ENCODE measurements around the gene MLXIP.

- TF ChIP-seq, protein P1, sequence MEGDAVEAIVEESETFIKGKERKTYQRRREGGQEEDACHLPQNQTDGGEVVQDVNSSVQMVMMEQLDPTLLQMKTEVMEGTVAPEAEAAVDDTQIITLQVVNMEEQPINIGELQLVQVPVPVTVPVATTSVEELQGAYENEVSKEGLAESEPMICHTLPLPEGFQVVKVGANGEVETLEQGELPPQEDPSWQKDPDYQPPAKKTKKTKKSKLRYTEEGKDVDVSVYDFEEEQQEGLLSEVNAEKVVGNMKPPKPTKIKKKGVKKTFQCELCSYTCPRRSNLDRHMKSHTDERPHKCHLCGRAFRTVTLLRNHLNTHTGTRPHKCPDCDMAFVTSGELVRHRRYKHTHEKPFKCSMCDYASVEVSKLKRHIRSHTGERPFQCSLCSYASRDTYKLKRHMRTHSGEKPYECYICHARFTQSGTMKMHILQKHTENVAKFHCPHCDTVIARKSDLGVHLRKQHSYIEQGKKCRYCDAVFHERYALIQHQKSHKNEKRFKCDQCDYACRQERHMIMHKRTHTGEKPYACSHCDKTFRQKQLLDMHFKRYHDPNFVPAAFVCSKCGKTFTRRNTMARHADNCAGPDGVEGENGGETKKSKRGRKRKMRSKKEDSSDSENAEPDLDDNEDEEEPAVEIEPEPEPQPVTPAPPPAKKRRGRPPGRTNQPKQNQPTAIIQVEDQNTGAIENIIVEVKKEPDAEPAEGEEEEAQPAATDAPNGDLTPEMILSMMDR (CRISPR knock-in tag; IDR thresholded peaks at IDR 0.05), result peak; percentile 45
- no peak for TF ChIP-seq AHR (CRISPR knock-in tag; IDR thresholded peaks at IDR 0.05)
- TF ChIP-seq ZNF431 (CRISPR knock-in tag; IDR thresholded peaks at IDR 0.05; ENCODE audit: borderline replicate concordance, low read depth), result no peak
- peak; percentile 30; the same call in 1 of the 2 replicates for TF ChIP-seq ESRRA (CRISPR knock-in tag; IDR thresholded peaks at IDR 0.05; ENCODE audit: low read depth)
- TF ChIP-seq, protein P2, sequence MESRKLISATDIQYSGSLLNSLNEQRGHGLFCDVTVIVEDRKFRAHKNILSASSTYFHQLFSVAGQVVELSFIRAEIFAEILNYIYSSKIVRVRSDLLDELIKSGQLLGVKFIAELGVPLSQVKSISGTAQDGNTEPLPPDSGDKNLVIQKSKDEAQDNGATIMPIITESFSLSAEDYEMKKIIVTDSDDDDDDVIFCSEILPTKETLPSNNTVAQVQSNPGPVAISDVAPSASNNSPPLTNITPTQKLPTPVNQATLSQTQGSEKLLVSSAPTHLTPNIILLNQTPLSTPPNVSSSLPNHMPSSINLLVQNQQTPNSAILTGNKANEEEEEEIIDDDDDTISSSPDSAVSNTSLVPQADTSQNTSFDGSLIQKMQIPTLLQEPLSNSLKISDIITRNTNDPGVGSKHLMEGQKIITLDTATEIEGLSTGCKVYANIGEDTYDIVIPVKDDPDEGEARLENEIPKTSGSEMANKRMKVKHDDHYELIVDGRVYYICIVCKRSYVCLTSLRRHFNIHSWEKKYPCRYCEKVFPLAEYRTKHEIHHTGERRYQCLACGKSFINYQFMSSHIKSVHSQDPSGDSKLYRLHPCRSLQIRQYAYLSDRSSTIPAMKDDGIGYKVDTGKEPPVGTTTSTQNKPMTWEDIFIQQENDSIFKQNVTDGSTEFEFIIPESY (CRISPR knock-in tag; IDR thresholded peaks at IDR 0.05), result no peak
- no peak for TF ChIP-seq POLR2A (IDR thresholded peaks at IDR 0.05; ENCODE audit: insufficient read depth in 1 of 2, low read depth in 2 of 2, low read length in 2 of 2)
- no peak for TF ChIP-seq ZNF883 (CRISPR knock-in tag; IDR thresholded peaks at IDR 0.05; ENCODE audit: not compliant biosample characterization)
- no peak for TF ChIP-seq EED (CRISPR knock-in tag; IDR thresholded peaks at IDR 0.05)
- TF ChIP-seq SIN3B (IDR thresholded peaks at IDR 0.05; ENCODE audit: low read length), result no peak
- no peak for TF ChIP-seq MXI1 (IDR thresholded peaks at IDR 0.05; ENCODE audit: borderline replicate concordance, low read depth, low read length)
Measured at GRCh38 chr12:122126713-122127597, 48.4 kb downstream of the MLXIP start.
